ENCODE measurements around the gene AHSP.
A peak's percentile ranks its signal among the peaks of the same experiment; 100 is the strongest.

AHSP gene

DNA sequence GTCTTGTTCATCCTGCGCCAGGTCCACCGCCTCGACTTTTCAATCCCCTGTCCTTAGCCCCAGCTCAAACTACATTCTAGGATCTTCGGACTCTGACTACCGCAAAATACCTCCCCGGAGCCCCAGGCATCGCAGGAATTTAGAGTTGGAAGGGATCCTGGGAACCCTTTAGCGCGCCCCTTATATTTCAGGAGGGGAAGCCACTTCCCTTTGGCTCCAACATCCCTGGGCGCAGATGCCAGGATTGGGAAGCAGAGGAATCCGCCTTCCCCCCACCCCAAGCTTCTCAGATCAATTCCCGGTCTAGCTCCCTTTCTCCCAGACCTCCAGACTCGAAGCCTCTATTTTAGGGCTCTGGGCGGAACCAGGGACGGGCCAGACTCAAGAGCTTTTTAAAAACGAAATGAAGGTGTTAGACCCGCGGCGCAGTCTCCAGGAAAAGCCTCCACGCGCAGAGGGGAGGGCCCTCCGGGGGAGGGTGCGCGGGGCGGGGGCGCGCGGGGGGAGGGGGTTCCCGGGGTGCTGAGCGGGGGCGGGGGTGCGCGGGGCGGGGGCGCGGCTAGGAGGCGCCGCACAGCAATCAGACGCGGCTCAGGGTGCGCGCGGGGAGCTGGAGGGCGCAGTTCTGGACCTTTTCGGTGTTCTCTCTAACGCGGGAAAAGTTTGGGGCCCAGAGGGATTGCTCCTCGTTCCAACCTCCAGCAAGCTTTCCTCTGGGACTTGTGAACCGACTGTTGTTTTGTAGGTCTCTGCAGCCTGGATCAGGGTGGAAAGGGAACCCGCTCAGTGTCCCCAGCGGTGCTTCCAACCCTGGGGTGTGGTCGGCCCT lies 1.6 kb downstream of the AHSP start:
- Histone ChIP-seq H3K27ac (ENCODE audit: low read depth, low read length) (no peak overlapping the region), H3K79me1 (ENCODE audit: low read length) (no peaks in the 10 kb centered on the region), H4K8ac (ENCODE audit: low read depth, low read length) (no peak overlapping the region), H2BK120ac (ENCODE audit: low read depth, low read length) (no peak overlapping the region), H3K9ac (ENCODE audit: low read length) (peak overlapping the region; percentile 54), H3K79me2 (ENCODE audit: control insufficient read depth, insufficient read depth, low read length) (no peaks in the 10 kb centered on the region), H2AK5ac (ENCODE audit: low read length) (no peak overlapping the region), H3K4me1 (ENCODE audit: control insufficient read depth, low read depth, low read length) (no peaks in the 10 kb centered on the region), H3K4ac (ENCODE audit: low read depth, low read length) (no peak overlapping the region), H3K4me2 (ENCODE audit: low read length) (peak overlapping the region; percentile 74), H2BK15ac (replicated peaks; ENCODE audit: low read depth) (no peak overlapping the region), H3K23ac (ENCODE audit: low read length) (no peak overlapping the region), H3K36me3 (ENCODE audit: control insufficient read depth, insufficient read depth, low read length) (no peaks in the 10 kb centered on the region), H3K18ac (ENCODE audit: low read length) (no peak overlapping the region), H4K5ac (ENCODE audit: low read length) (no peak overlapping the region), H3K56ac (ENCODE audit: low read length) (peak overlapping the region; percentile 74), H3K4me3 (ENCODE audit: low read length) (peak overlapping the region; percentile 33), H2BK5ac (ENCODE audit: low read length) (no peak overlapping the region), H3K27me3 (ENCODE audit: insufficient read depth, low read length, poor library complexity) (peaks cover 11% of the 10 kb centered on the region)
- no CpG with 5 or more reads among the region's 52 CpGs for WGBS (ENCODE audit: extremely low coverage, insufficient coverage, low lambda C conversion rate)
- DNase-seq, result peak; percentile 15

DNA sequence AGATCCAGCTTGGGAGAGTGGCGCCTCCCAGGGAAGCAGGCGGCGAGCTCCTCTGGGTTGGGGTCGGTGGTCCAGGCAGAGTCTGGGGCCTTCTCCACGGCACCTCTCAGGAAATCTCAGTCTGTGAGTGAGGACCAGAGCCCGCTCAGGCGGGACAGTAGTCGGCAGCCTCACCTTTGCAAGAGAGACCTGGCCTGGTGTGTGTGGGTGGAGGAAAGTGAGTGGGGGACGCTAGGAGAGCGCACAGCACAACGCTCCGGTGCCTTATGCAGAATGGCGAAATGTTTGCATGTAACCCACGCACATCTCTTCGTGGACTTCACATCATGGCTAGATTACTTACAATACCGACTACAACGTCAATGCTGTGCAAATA lies 2.2 kb downstream of the AHSP start:
- H3K79me2 ChIP-seq (ENCODE audit: control insufficient read depth, insufficient read depth, low read length), result no peaks in the 10 kb centered on the region
- no peak overlapping the region for H2AK5ac ChIP-seq (ENCODE audit: low read length)
- H3K4me3 ChIP-seq (ENCODE audit: low read length), result no peak overlapping the region
- H3K4me2 ChIP-seq (ENCODE audit: low read length), result peak overlapping the region; percentile 74
- H3K79me1 ChIP-seq (ENCODE audit: low read length), result no peaks in the 10 kb centered on the region
- H3K27me3 ChIP-seq (ENCODE audit: insufficient read depth, low read length, poor library complexity), result peaks cover 11% of the 10 kb centered on the region
- no peak overlapping the region for H3K23ac ChIP-seq (ENCODE audit: low read length)
- H3K56ac ChIP-seq (ENCODE audit: low read length), result peak overlapping the region; percentile 74
- WGBS (ENCODE audit: extremely low coverage, insufficient coverage, low lambda C conversion rate), result no CpG with 5 or more reads among the region's 17 CpGs
- no peak overlapping the region for H2BK15ac ChIP-seq (replicated peaks; ENCODE audit: low read depth)
- no peak overlapping the region for H4K8ac ChIP-seq (ENCODE audit: low read depth, low read length)
- H2BK5ac ChIP-seq (ENCODE audit: low read length), result no peak overlapping the region
- H3K4ac ChIP-seq (ENCODE audit: low read depth, low read length), result no peak overlapping the region
- DNase-seq, result no peak
- H2BK120ac ChIP-seq (ENCODE audit: low read depth, low read length), result no peak overlapping the region
- H3K27ac ChIP-seq (ENCODE audit: low read depth, low read length), result no peak overlapping the region
- no peaks in the 10 kb centered on the region for H3K4me1 ChIP-seq (ENCODE audit: control insufficient read depth, low read depth, low read length)
- no peaks in the 10 kb centered on the region for H3K36me3 ChIP-seq (ENCODE audit: control insufficient read depth, insufficient read depth, low read length)
- no peak overlapping the region for H4K5ac ChIP-seq (ENCODE audit: low read length)
- peak overlapping the region; percentile 54 for H3K9ac ChIP-seq (ENCODE audit: low read length)
- H3K18ac ChIP-seq (ENCODE audit: low read length), result no peak overlapping the region

DNA sequence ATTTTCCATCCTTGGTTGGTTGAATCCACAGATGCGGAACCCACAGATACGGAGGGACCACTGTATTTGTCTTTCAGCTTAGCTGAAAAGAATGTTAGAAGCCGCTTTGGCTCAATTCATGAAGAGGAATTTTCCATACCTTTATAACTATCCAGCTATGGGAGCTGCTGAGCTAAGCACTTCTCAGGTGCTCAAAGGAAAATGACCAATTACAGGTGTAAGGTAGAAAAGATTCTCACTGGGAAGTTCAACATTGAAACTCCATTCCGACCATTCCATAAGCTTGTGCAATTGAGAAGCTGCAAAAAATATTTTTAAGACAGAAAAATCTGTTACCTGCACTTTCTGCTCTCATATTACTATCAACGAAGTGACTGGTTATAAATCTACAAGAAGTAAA lies 2.7 kb downstream of the AHSP start:
- Histone ChIP-seq H2BK120ac (ENCODE audit: low read depth, low read length) (no peak overlapping the region), H4K8ac (ENCODE audit: low read depth, low read length) (no peak overlapping the region), H3K27me3 (ENCODE audit: insufficient read depth, low read length, poor library complexity) (peaks cover 11% of the 10 kb centered on the region), H3K4me1 (ENCODE audit: control insufficient read depth, low read depth, low read length) (no peaks in the 10 kb centered on the region), H2BK5ac (ENCODE audit: low read length) (no peak overlapping the region), H3K36me3 (ENCODE audit: control insufficient read depth, insufficient read depth, low read length) (no peaks in the 10 kb centered on the region), H3K79me2 (ENCODE audit: control insufficient read depth, insufficient read depth, low read length) (no peaks in the 10 kb centered on the region), H3K4ac (ENCODE audit: low read depth, low read length) (no peak overlapping the region), H3K18ac (ENCODE audit: low read length) (no peak overlapping the region), H4K5ac (ENCODE audit: low read length) (no peak overlapping the region), H2AK5ac (ENCODE audit: low read length) (no peak overlapping the region), H3K4me3 (ENCODE audit: low read length) (no peak overlapping the region), H3K4me2 (ENCODE audit: low read length) (no peak overlapping the region), H3K79me1 (ENCODE audit: low read length) (no peaks in the 10 kb centered on the region), H3K9ac (ENCODE audit: low read length) (no peak overlapping the region), H3K56ac (ENCODE audit: low read length) (no peak overlapping the region), H2BK15ac (replicated peaks; ENCODE audit: low read depth) (no peak overlapping the region), H3K23ac (ENCODE audit: low read length) (no peak overlapping the region), H3K27ac (ENCODE audit: low read depth, low read length) (no peak overlapping the region)
- no peak for DNase-seq
- WGBS (ENCODE audit: extremely low coverage, insufficient coverage, low lambda C conversion rate), result no CpG with 5 or more reads among the region's 5 CpGs

DNA sequence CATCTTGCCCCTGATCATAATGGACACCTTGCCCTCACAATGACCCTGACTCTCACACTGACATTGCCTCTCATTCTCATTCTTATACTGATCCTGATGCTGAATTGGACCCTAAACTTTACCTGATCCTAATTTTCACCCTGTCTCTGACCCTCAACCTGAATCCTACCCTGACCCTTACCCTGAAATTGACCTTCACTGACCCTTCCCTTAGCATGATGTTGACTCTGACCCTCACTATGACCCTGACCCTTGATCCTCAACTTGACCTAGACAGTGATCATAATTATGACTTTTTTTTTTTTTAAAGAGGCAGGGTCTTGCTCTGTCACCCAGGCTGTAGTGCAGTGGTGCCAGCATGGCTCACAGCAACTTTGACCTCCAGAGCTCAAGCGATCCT lies 3.4 kb downstream of the AHSP start:
- H3K4me2 ChIP-seq (ENCODE audit: low read length), result no peak overlapping the region
- H3K79me1 ChIP-seq (ENCODE audit: low read length), result no peaks in the 10 kb centered on the region
- H3K79me2 ChIP-seq (ENCODE audit: control insufficient read depth, insufficient read depth, low read length), result no peaks in the 10 kb centered on the region
- H4K8ac ChIP-seq (ENCODE audit: low read depth, low read length), result no peak overlapping the region
- no peak overlapping the region for H3K27ac ChIP-seq (ENCODE audit: low read depth, low read length)
- no peak overlapping the region for H2BK120ac ChIP-seq (ENCODE audit: low read depth, low read length)
- H3K18ac ChIP-seq (ENCODE audit: low read length), result no peak overlapping the region
- H2AK5ac ChIP-seq (ENCODE audit: low read length), result no peak overlapping the region
- no CpG with 5 or more reads among the region's 1 CpG for WGBS (ENCODE audit: extremely low coverage, insufficient coverage, low lambda C conversion rate)
- H2BK15ac ChIP-seq (replicated peaks; ENCODE audit: low read depth), result no peak overlapping the region
- no peaks in the 10 kb centered on the region for H3K4me1 ChIP-seq (ENCODE audit: control insufficient read depth, low read depth, low read length)
- no peak overlapping the region for H3K23ac ChIP-seq (ENCODE audit: low read length)
- DNase-seq, result no peak
- H3K4me3 ChIP-seq (ENCODE audit: low read length), result no peak overlapping the region
- peaks cover 11% of the 10 kb centered on the region for H3K27me3 ChIP-seq (ENCODE audit: insufficient read depth, low read length, poor library complexity)
- no peak overlapping the region for H3K9ac ChIP-seq (ENCODE audit: low read length)
- H4K5ac ChIP-seq (ENCODE audit: low read length), result no peak overlapping the region
- H3K36me3 ChIP-seq (ENCODE audit: control insufficient read depth, insufficient read depth, low read length), result no peaks in the 10 kb centered on the region
- no peak overlapping the region for H3K56ac ChIP-seq (ENCODE audit: low read length)
- no peak overlapping the region for H2BK5ac ChIP-seq (ENCODE audit: low read length)
- no peak overlapping the region for H3K4ac ChIP-seq (ENCODE audit: low read depth, low read length)

DNA sequence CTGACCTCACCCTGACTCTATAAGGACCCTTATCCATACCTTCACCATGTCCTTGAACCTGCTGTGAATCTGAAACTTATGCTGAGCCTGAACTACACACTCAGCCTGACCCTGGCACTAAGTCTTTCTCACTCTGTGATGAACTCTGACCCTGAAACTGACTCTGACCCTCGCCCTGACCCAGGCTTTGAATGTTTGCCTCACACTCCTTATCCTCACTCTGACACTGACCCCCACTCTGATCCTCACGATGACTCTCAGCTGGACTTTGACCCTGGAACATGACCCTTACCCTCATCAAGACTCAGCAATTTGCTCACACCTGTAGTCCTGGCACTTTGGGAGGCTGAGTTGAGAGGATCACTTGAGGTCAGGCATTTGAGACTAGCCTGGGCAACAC lies 4.4 kb downstream of the AHSP start:
- Histone ChIP-seq H3K9ac (ENCODE audit: low read length) (no peak overlapping the region), H3K36me3 (ENCODE audit: control insufficient read depth, insufficient read depth, low read length) (no peaks in the 10 kb centered on the region), H2BK120ac (ENCODE audit: low read depth, low read length) (no peak overlapping the region), H4K8ac (ENCODE audit: low read depth, low read length) (no peak overlapping the region), H3K4ac (ENCODE audit: low read depth, low read length) (no peak overlapping the region), H3K4me1 (ENCODE audit: control insufficient read depth, low read depth, low read length) (no peaks in the 10 kb centered on the region), H4K5ac (ENCODE audit: low read length) (no peak overlapping the region), H3K56ac (ENCODE audit: low read length) (no peak overlapping the region), H3K4me3 (ENCODE audit: low read length) (no peak overlapping the region), H3K27ac (ENCODE audit: low read depth, low read length) (no peak overlapping the region), H3K4me2 (ENCODE audit: low read length) (no peak overlapping the region), H3K79me1 (ENCODE audit: low read length) (no peaks in the 10 kb centered on the region), H3K18ac (ENCODE audit: low read length) (no peak overlapping the region), H3K23ac (ENCODE audit: low read length) (no peak overlapping the region), H3K27me3 (ENCODE audit: insufficient read depth, low read length, poor library complexity) (peaks cover 11% of the 10 kb centered on the region), H2BK15ac (replicated peaks; ENCODE audit: low read depth) (no peak overlapping the region), H2AK5ac (ENCODE audit: low read length) (no peak overlapping the region), H3K79me2 (ENCODE audit: control insufficient read depth, insufficient read depth, low read length) (no peaks in the 10 kb centered on the region), H2BK5ac (ENCODE audit: low read length) (no peak overlapping the region)
- WGBS (ENCODE audit: extremely low coverage, insufficient coverage, low lambda C conversion rate), result no CpG with 5 or more reads among the region's 2 CpGs
- DNase-seq, result no peak

DNA sequence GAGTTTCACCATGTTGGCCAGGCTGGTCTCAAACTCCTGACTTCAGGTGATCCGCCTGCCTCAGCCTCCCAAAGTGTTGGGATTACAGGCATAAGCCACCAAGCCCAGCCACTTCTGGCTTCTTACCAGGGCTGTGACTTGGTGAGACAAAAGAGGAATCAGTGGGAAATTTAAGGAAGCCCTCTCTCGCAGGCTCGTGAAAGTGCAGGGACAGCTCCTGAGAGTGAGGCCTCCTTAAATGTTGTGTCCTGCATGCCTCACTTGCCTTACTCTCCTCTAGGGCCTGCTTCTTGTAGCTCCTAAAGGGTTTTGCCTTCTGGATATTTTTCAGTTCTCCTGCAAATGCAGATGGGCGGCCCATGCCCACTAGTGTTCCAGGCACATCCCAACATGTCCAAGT lies 5.2 kb downstream of the AHSP start:
- Histone ChIP-seq H3K4me2 (ENCODE audit: low read length) (no peak overlapping the region), H3K4ac (ENCODE audit: low read depth, low read length) (no peak overlapping the region), H2BK15ac (replicated peaks; ENCODE audit: low read depth) (no peak overlapping the region), H3K23ac (ENCODE audit: low read length) (no peak overlapping the region), H3K9ac (ENCODE audit: low read length) (no peak overlapping the region), H2BK5ac (ENCODE audit: low read length) (no peak overlapping the region), H3K27ac (ENCODE audit: low read depth, low read length) (no peak overlapping the region), H3K4me3 (ENCODE audit: low read length) (no peak overlapping the region), H4K5ac (ENCODE audit: low read length) (no peak overlapping the region), H3K27me3 (ENCODE audit: insufficient read depth, low read length, poor library complexity) (peaks cover 11% of the 10 kb centered on the region), H3K79me1 (ENCODE audit: low read length) (no peaks in the 10 kb centered on the region), H3K79me2 (ENCODE audit: control insufficient read depth, insufficient read depth, low read length) (no peaks in the 10 kb centered on the region), H2AK5ac (ENCODE audit: low read length) (no peak overlapping the region), H2BK120ac (ENCODE audit: low read depth, low read length) (no peak overlapping the region), H3K56ac (ENCODE audit: low read length) (no peak overlapping the region), H3K18ac (ENCODE audit: low read length) (no peak overlapping the region), H3K36me3 (ENCODE audit: control insufficient read depth, insufficient read depth, low read length) (no peaks in the 10 kb centered on the region), H4K8ac (ENCODE audit: low read depth, low read length) (no peak overlapping the region), H3K4me1 (ENCODE audit: control insufficient read depth, low read depth, low read length) (no peaks in the 10 kb centered on the region)
- no CpG with 5 or more reads among the region's 4 CpGs for WGBS (ENCODE audit: extremely low coverage, insufficient coverage, low lambda C conversion rate)
- no peak for DNase-seq

Measured in mesendoderm (in vitro differentiated cells).